H1 (cell line): ENCODE data around the gene ASPN. TPM values are rescaled to one million over a fixed set of nuclear protein-coding genes. Genes with fewer than 3 reads are reported as not detected.

Experiments
- microRNA-seq, 2 experiments: library from miRNA; unstranded; fragments of <30 nt; microRNA quantifications; one replicate each; pipeline versions ENCODE4 to v1.2.0, GENCODE V29; 2016 to 2020; ENCODE audit warnings: borderline microRNAs expressed in 2 of 2, borderline number of aligned reads in 2 of 2, borderline replicate concordance in 1 of 2
- polyA plus RNA-seq, 7 experiments: library from polyadenylated mRNA; depleted of rRNA in 3 of 7; stranded (reverse) in 5 of 7; unstranded in 2 of 7; fragments of >200 nt in 5 of 7; fragments of 200-250 nt in 2 of 7; gene quantifications; 1 replicate in 5 of 7; 2 replicates in 1 of 7; 4 replicates in 1 of 7; pipeline versions ENCODE4 v1.2.1 to v1.2.3, GENCODE V29; 2011 to 2013; ENCODE audit warnings: missing spikeins in 2 of 7, mixed read lengths in 2 of 7
- small RNA-seq: library from polyadenylated mRNA; stranded (forward); fragments of <200 nt; extraction: miRNeasy Mini kit (QIAGEN cat#:217004); gene quantifications from one replicate; pipeline ENCODE3, GENCODE V24; 2013; ENCODE audit not compliant: insufficient read depth
- total RNA-seq: library from RNA; stranded (reverse); fragmentation: NEBNext Ultra II Directional; extraction: Animal tissue kit (Norgen Biotek cat#: 25700); gene quantifications from 2 replicates; pipeline ENCODE4 v1.2.1, GENCODE V29; 2021

The ASPN gene
- total and polyA plus RNA-seq, 2 of the 8 experiments (the other 6 are each of a cell fraction or from before 2014, with no cell fraction given) = not detected

Small RNA genes lying within 50 kb of the gene (microRNA-seq; reads per million reads assigned to microRNA genes)
- 0 reads per million in 2 experiments for gene MIR4670

Small RNA genes lying within 50 kb of the gene (small RNA-seq; reads per million reads assigned to genes)
- not detected for gene MIR4670

Other genes with a start within 250 kb of the ASPN start
- gene IARS1, start 188.8 kb downstream of the ASPN start, total RNA-seq = 224 and 243 TPM in 2 replicates
- 64.9 and 74.9 TPM in 2 replicates for gene IARS1, start 188.8 kb downstream of the ASPN start, polyA plus RNA-seq (2011; rRNA removed)
- gene NOL8, start 157.2 kb downstream of the ASPN start, total RNA-seq = 30.4 and 31.8 TPM in 2 replicates
- gene NOL8, start 157.2 kb downstream of the ASPN start, polyA plus RNA-seq (2011; rRNA removed) = 3.0 and 6.2 TPM in 2 replicates
- 9.9 and 10.8 TPM in 2 replicates for gene CENPP, start 156.6 kb downstream of the ASPN start, total RNA-seq
- gene CENPP, start 156.6 kb downstream of the ASPN start, polyA plus RNA-seq (2011; rRNA removed) = 2.2 and 2.7 TPM in 2 replicates
- gene OGN, start 77.9 kb downstream of the ASPN start, total RNA-seq = not detected in 2 replicates
- not detected in 2 replicates for gene OGN, start 77.9 kb downstream of the ASPN start, polyA plus RNA-seq (2011; rRNA removed)
- not detected in 2 replicates for gene OMD, start 58.0 kb downstream of the ASPN start, total RNA-seq
- not detected in 2 replicates for gene OMD, start 58.0 kb downstream of the ASPN start, polyA plus RNA-seq (2011; rRNA removed)
- not detected in 2 replicates for gene ECM2, start 53.5 kb upstream of the ASPN start, total RNA-seq
- not detected in 2 replicates for gene ECM2, start 53.5 kb upstream of the ASPN start, polyA plus RNA-seq (2011; rRNA removed)
- gene IPPK, start 187.6 kb upstream of the ASPN start, total RNA-seq = 10.5 and 11.4 TPM in 2 replicates
- 13.6 and 16.0 TPM in 2 replicates for gene IPPK, start 187.6 kb upstream of the ASPN start, polyA plus RNA-seq (2011; rRNA removed)